VCaP (cell line): Measurements from ENCODE around the gene XRCC3.

ENCODE experiments used
- H3K27ac ChIP-seq: fragments of 450-650 bp; 2 replicates; pipeline ENCODE4 v1.5.1; 2017
- TF ChIP-seq, protein P1 (sequence below): fragments of 450-650 bp; conservative IDR thresholded peaks from 2 replicates; pipeline ENCODE4 v1.5.1; 2017; ENCODE audit warnings: mild to moderate bottlenecking, moderate library complexity

The XRCC3 gene

DNA sequence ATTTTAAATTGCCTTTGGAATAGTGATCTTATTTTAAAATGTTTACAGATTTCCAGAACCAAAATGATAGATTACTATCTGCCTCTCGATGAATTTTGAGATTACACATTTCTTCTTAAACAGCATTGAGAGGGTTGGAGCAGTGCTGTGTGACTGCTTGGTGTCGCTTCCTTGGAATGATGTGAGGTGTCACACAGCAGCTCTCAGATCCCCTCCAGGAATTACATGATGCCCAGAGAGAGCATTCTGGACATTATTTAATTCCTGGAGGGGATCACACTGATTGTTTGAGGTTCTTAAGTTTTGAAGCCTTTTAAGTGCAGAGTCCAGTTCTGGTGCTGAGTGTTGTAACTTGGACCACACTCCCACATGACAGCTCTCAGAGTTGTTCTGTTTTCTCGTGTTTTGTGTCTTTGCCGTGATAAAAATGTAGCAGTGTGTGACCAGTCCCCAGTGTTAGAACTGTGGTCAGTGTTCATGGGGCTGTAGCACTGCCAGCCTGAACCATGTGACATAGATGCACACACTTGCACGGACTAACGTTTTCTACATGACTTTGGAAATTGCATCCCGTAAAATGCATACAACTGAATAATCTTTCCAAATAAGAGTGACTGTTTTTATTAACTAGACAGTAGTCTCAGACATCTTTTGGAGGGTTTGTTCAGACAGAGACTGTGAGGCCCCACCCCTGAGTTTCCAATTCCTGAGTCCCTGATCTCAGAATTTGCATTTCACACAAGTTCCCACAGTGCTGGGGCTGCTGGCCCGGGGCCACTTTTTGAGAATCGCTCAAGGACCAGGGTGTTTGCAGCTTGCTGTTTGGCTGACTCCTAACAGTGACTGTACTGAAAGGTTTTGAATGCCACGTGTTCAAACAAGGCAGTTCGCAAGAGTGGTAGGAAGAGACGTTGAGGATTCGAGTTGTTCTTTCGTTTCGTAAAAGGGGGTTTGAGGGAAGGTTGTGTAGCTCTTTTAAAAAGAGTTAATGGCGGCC is 26.0 kb downstream of the XRCC3 start:
- no peak overlapping the region for H3K27ac ChIP-seq
- TF ChIP-seq, protein P1, sequence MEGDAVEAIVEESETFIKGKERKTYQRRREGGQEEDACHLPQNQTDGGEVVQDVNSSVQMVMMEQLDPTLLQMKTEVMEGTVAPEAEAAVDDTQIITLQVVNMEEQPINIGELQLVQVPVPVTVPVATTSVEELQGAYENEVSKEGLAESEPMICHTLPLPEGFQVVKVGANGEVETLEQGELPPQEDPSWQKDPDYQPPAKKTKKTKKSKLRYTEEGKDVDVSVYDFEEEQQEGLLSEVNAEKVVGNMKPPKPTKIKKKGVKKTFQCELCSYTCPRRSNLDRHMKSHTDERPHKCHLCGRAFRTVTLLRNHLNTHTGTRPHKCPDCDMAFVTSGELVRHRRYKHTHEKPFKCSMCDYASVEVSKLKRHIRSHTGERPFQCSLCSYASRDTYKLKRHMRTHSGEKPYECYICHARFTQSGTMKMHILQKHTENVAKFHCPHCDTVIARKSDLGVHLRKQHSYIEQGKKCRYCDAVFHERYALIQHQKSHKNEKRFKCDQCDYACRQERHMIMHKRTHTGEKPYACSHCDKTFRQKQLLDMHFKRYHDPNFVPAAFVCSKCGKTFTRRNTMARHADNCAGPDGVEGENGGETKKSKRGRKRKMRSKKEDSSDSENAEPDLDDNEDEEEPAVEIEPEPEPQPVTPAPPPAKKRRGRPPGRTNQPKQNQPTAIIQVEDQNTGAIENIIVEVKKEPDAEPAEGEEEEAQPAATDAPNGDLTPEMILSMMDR = no peak

DNA sequence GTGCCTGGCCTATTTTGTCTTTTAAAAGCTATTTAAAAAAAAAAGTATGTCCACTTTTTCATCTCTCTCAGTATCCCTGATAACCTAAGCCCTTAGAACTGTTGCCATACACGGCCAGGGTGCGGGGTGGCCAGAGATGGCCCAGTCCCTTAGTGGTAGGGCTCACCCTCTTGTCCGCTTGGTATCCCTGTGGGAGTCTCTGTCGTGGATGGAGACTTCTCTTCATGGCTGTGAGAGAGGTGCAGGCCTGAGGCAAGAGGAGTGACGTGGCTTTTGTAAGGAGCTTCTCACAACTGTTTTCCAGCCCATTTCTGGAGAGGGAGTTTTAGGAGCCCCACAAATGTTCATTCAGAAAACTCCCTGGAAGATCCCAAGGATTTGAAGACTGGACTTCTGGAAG is 26.8 kb downstream of the XRCC3 start:
- no peak overlapping the region for H3K27ac ChIP-seq
- TF ChIP-seq, protein P1 = no peak

DNA sequence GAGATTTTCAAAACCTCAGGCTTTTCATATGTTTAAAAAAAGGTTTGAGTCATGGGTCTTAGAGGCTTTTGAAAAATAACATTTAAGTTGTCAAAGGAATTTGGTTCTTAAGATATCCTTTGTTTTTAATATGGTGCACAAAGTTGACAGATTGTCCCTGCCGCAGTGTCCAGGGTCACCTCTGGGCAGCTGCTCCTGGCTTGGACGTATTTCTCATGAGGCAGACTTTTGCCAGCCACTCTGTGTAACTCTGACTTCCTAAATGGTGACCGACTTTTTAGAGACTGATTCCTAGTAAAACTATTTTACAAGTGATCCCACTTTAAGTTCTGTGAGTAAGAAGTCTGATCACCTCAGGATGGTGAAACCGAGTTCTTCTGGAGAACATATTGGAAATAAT is 27.5 kb downstream of the XRCC3 start:
- H3K27ac ChIP-seq = no peak overlapping the region
- TF ChIP-seq, protein P1 = no peak

DNA sequence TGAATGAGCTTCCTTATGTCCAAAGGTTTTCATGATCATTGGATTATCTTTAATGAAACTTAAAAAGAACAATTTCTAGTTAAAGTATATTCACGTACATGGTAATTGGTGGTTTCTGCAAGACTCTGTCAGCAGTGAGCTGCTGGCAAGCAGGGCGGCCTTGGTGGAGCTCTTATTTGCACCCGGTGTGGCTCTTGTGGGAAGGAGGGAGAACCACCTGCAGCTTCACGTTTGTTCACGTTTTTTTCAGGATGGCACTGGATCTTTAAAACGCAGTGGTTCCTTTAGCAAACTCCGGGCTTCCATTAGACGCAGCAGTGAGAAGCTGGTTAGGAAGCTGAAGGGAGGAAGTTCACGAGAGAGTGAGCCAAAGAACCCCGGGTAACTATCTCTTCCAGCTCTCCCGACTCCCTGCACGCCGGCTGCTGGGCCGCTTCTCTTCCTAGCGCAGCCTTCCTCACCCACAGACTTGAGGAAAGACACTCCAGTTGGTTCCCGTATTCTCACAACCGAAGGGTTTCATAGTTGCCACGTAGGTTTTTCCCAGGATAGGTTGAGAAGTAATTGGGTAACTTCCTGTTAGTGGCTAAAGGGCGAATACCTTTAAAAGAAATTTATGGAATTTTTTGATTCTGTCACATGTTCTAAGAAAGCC is 28.3 kb downstream of the XRCC3 start:
- TF ChIP-seq, protein P1 = no peak
- no peak overlapping the region for H3K27ac ChIP-seq

DNA sequence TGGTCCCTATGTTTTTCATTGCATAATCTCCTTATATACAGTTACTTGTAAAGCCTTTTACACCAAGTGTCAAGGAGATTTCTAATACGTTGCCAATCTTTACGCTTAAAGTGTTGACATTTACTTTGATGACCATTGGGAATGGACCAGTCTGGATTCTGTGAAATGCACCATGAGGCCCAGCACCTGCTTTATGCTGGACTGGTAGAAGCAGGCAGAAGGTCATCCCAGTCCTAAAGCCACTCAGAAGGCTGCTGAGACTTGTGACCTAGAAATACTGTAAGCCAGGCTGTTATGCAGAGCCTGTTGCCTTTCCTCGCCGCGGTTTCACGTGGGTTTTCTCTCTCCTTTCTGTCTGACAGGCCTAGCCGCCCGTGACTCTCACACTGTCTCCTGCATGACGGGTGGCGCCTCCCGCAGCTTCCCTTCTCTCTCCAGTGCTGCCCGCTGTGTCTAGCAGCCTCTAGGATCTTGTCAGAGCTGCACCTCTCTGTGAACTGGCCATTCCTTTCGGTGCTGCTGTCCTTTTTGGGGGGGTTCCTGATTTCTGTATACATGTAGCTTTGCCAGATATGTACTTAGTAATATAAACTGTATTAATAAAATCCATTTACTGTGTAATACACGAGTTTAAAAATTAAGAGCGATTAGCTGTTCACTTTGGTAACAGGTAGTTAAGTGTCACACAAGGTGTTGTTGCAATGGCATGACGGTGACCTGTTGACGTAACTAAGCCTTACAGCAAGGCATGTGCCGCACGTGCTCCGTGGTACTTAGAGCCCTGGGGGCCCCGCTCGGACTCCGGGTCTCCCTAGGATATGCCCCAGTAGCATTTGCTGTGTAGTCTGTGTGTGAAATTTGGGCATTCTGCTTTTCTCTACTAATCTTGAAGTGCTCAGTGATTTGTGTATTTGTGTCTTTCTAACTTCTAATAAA is 29.7 kb downstream of the XRCC3 start:
- no peak overlapping the region for H3K27ac ChIP-seq
- TF ChIP-seq, protein P1 = no peak

DNA sequence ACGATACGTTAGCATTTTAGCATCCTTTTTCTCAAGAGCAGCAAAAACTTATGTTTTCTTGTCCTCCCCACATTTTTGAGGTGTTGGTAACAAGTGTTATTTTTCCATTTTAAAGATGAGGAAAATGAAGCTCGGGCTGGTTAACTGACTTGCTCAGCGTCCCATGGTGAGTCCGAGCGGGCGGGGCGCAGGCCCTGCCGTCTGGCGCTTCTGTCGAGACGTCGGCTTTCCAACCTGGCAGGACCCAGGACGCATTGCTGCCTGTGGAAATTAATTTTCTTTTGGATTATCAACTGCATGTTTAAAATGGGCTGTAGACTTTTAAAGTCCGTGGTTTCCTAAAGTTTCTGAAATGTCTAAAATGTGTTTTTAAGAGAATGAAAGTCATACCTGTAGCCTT is 30.4 kb downstream of the XRCC3 start:
- H3K27ac ChIP-seq = no peak overlapping the region
- TF ChIP-seq, protein P1 = no peak

DNA sequence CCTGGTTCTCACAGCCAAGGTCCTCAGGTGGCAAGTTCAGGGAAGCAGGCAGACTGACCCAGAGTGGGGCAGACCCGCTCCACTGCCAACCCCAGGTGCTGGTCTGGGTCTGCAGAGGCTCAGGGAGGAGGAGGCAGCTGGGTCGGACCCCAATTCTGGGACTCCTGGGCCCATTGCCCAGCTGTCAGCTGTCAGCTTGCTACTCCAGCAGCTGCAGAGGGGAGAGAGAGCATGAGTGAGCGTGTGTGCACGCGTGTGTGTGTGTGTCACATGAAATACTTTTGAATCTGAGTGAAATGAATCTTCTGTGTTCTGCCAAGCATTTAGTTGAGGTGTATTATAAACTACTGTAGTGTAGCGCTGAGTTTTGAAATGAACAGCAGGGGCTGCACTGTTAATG is 30.8 kb downstream of the XRCC3 start:
- H3K27ac ChIP-seq = no peak overlapping the region
- TF ChIP-seq, protein P1 = no peak
